NCI-H345 treated with DMSO at 0.1 percent for 48 hours (cell line): ENCODE measurements around the gene KCNG2.

Source experiments
- DNase-seq: peaks from one replicate; lab custom pipeline; 2025; ENCODE audit not compliant: unreplicated experiment; lab: John Stamatoyannopoulos, UW

Gene KCNG2

GRCh38 chr18:79878741-79879378 is 81.1 kb downstream of the KCNG2 start:
- DNase-seq = no peak

GRCh38 chr18:79879566-79879965 is 81.8 kb downstream of the KCNG2 start:
- no peak for DNase-seq

GRCh38 chr18:79881695-79882094 is 84.0 kb downstream of the KCNG2 start:
- no peak for DNase-seq

- DNase-seq = no peak
Measured at GRCh38 chr18:79882522-79883241, 84.9 kb downstream of the KCNG2 start.

- no peak for DNase-seq
Measured at GRCh38 chr18:79883461-79884293, 85.9 kb downstream of the KCNG2 start.

- DNase-seq = no peak
Measured at GRCh38 chr18:79884294-79884962, 86.7 kb downstream of the KCNG2 start.

GRCh38 chr18:79884963-79885728 is 87.4 kb downstream of the KCNG2 start:
- DNase-seq = no peak

GRCh38 chr18:79887181-79888000 is 89.7 kb downstream of the KCNG2 start:
- no peak for DNase-seq

GRCh38 chr18:79888016-79888415 is 90.3 kb downstream of the KCNG2 start:
- DNase-seq = no peak

GRCh38 chr18:79889569-79889968 is 91.8 kb downstream of the KCNG2 start:
- no peak for DNase-seq

GRCh38 chr18:79890674-79891073 is 92.9 kb downstream of the KCNG2 start:
- DNase-seq = no peak

GRCh38 chr18:79896738-79897137 is 99.0 kb downstream of the KCNG2 start:
- no peak for DNase-seq

GRCh38 chr18:79897940-79898625 is 100.3 kb downstream of the KCNG2 start:
- DNase-seq = no peak

GRCh38 chr18:79898952-79899608 is 101.3 kb downstream of the KCNG2 start:
- no peak for DNase-seq

- DNase-seq = no peak
Measured at GRCh38 chr18:79899609-79900445, 102.1 kb downstream of the KCNG2 start.

GRCh38 chr18:79900610-79901570 is 103.2 kb downstream of the KCNG2 start:
- no peak for DNase-seq

- no peak for DNase-seq
Measured at GRCh38 chr18:79901665-79902064, 103.9 kb downstream of the KCNG2 start.
